GM21619 (cell line): Measurements from ENCODE around the gene IMPA2.
A peak's percentile ranks its signal among the peaks of the same experiment; 100 is the strongest.

Experiments used
- ATAC-seq: cut with Tn5 transposase; IDR thresholded peaks from one replicate; pipeline ENCODE4 v1.9.1; 2021; ENCODE audit not compliant: unreplicated experiment

The IMPA2 gene

GRCh38 chr18:12046046-12046750 lies 64.9 kb downstream of the IMPA2 start:
- ATAC-seq = no peak

- no peak for ATAC-seq
Measured at GRCh38 chr18:12046751-12047335, 65.5 kb downstream of the IMPA2 start.

- ATAC-seq = no peak
Measured at GRCh38 chr18:12048010-12048826, 66.9 kb downstream of the IMPA2 start.

GRCh38 chr18:12048827-12049175 lies 67.5 kb downstream of the IMPA2 start:
- ATAC-seq = no peak

- ATAC-seq = peak; percentile 82
Measured at GRCh38 chr18:12049978-12050811, 68.9 kb downstream of the IMPA2 start.

- ATAC-seq = no peak
Measured at GRCh38 chr18:12052866-12053265, 71.6 kb downstream of the IMPA2 start.

GRCh38 chr18:12053289-12053688 lies 72.0 kb downstream of the IMPA2 start:
- peak; percentile 40 for ATAC-seq

- ATAC-seq = no peak
Measured at GRCh38 chr18:12056034-12056883, 75.0 kb downstream of the IMPA2 start.

GRCh38 chr18:12056884-12057402 lies 75.6 kb downstream of the IMPA2 start:
- no peak for ATAC-seq

- ATAC-seq = no peak
Measured at GRCh38 chr18:12057419-12058039, 76.2 kb downstream of the IMPA2 start.

GRCh38 chr18:12059334-12060181 lies 78.3 kb downstream of the IMPA2 start:
- no peak for ATAC-seq

- no peak for ATAC-seq
Measured at GRCh38 chr18:12060182-12060870, 79.0 kb downstream of the IMPA2 start.

GRCh38 chr18:12061685-12062084 lies 80.4 kb downstream of the IMPA2 start:
- no peak for ATAC-seq

- no peak for ATAC-seq
Measured at GRCh38 chr18:12062974-12063373, 81.7 kb downstream of the IMPA2 start.

GRCh38 chr18:12064086-12064763 lies 82.9 kb downstream of the IMPA2 start:
- no peak for ATAC-seq

GRCh38 chr18:12065397-12065796 lies 84.1 kb downstream of the IMPA2 start:
- ATAC-seq = no peak

- ATAC-seq = no peak
Measured at GRCh38 chr18:12066910-12067511, 85.7 kb downstream of the IMPA2 start.
